Transverse colon (tissue), 4 donors: ENCODE results near the gene PRADC1. TPM values are rescaled to one million over a fixed set of nuclear protein-coding genes. Genes with fewer than 3 reads are reported as not detected.
A peak's percentile ranks its signal among the peaks of the same experiment; 100 is the strongest.

ENCODE experiments used
- DNase-seq: peaks from one replicate; pipeline ENCODE4 v3.0.0-alpha.2; 2019
- H3K27ac ChIP-seq, 4 donors: fragments of 200-600 bp; sonication (generic); 2 replicates each; pipeline ENCODE4 v1.5.1; 2016 to 2018; ENCODE audit warnings: inconsistent platforms in 4 of 4
- H3K27me3 ChIP-seq: fragments of 200-600 bp; sonication (generic); 2 replicates; pipeline ENCODE4 v1.5.1; 2017; ENCODE audit warnings: inconsistent platforms
- H3K36me3 ChIP-seq, 4 donors: fragments of 200-600 bp; sonication (generic); 2 replicates each; pipeline ENCODE4 v1.5.1; 2017 to 2019; ENCODE audit warnings: inconsistent platforms in 4 of 4
- H3K4me1 ChIP-seq, 4 donors: fragments of 200-600 bp; sonication (generic); 2 replicates each; pipeline ENCODE4 v1.5.1; 2017 to 2020; ENCODE audit warnings: inconsistent platforms in 4 of 4
- H3K4me3 ChIP-seq, 4 donors: fragments of 200-600 bp; sonication (generic); 1 replicate in 1 of 4; 2 replicates in 3 of 4; pipeline versions ENCODE4 v1.5.1 to v1.6.1; 2017 to 2019; ENCODE audit warnings: inconsistent platforms in 4 of 4
- H3K9me3 ChIP-seq, 2 donors: fragments of 200-600 bp; sonication (generic); 2 replicates each; pipeline ENCODE4 v1.5.1; 2017 to 2019; ENCODE audit warnings: inconsistent platforms in 2 of 2
- EP300 ChIP-seq: sonication (generic); formaldehyde crosslinking; IDR thresholded peaks from one replicate; pipeline ENCODE4 v1.6.1; 2017; ENCODE audit warnings: antibody characterized with exemption, low read depth
- POLR2A ChIP-seq: fragments of 450-650 bp; IDR thresholded peaks from one replicate; pipeline ENCODE4 v1.6.1; 2016; ENCODE audit warnings: antibody characterized with exemption, mild to moderate bottlenecking, moderate library complexity
- POLR2AphosphoS5 ChIP-seq, 3 donors: sonication (generic); formaldehyde crosslinking; IDR thresholded peaks; one replicate each; pipeline ENCODE4 v1.6.1; 2016; ENCODE audit warnings: antibody characterized with exemption in 3 of 3
- WGBS, 2 donors: methylation state at CpG; one replicate each; pipeline ENCODE4 v1.1.5; 2018; ENCODE audit warnings: low coverage in 1 of 2; 5-methylcytosine and 5-hydroxymethylcytosine counted together
- in situ Hi-C, 4 donors: fragments of 200-750 bp; cut with MboI; loops; one replicate each; pipeline versions ENCODE4 v1.15.0 to v1.15.1; 2017; ENCODE audit warnings: low sequenced_read_pairs in 3 of 4, low pct_ligation_motif_present in 1 of 4, low pct_unique_long_range_greater_than_20kb in 1 of 4
- intact Hi-C: fragments of 100-400 bp; cut with DNase I; formaldehyde crosslinking; loops from one replicate; pipeline ENCODE4 v1.15.1; 2023; ENCODE audit warnings: low total_unique reads
- total RNA-seq, 4 donors: library from RNA; depleted of rRNA; stranded (reverse); fragments of >200 nt; gene quantifications; one replicate each; pipeline ENCODE4 v1.1.0, GENCODE V29; 2016
- TF ChIP-seq, protein P1 (sequence below), 5 experiments: fragments of 200-600 bp in 3 of 5; fragments of 450-650 bp in 2 of 5; sonication (generic) in 3 of 5; IDR thresholded peaks; 1 replicate in 2 of 5; 2 replicates in 3 of 5; pipeline ENCODE4 v1.5.1; 2016 to 2017; ENCODE audit warnings: antibody characterized with exemption in 5 of 5, inconsistent platforms in 3 of 5, mild to moderate bottlenecking in 2 of 5, moderate library complexity in 1 of 5

The PRADC1 gene
- total RNA-seq, 4 donors from 2014 or later = 44.3 to 77.1 (median 61.8) TPM

- in situ Hi-C loops = no loop called here
- WGBS, 2 donors = 23 to 50% methylated on average over 3 to 15 of the region's 22 CpGs
- intact Hi-C loops = no loop called here
- H3K36me3 ChIP-seq = no peaks in the 10 kb centered on the region
- no peaks in the 10 kb centered on the region for H3K9me3 ChIP-seq
- no peak for TF ChIP-seq POLR2AphosphoS5 (IDR thresholded peaks at IDR 0.05)
- TF ChIP-seq POLR2A = no peak
- no peak for TF ChIP-seq EP300
- TF ChIP-seq, protein P1, sequence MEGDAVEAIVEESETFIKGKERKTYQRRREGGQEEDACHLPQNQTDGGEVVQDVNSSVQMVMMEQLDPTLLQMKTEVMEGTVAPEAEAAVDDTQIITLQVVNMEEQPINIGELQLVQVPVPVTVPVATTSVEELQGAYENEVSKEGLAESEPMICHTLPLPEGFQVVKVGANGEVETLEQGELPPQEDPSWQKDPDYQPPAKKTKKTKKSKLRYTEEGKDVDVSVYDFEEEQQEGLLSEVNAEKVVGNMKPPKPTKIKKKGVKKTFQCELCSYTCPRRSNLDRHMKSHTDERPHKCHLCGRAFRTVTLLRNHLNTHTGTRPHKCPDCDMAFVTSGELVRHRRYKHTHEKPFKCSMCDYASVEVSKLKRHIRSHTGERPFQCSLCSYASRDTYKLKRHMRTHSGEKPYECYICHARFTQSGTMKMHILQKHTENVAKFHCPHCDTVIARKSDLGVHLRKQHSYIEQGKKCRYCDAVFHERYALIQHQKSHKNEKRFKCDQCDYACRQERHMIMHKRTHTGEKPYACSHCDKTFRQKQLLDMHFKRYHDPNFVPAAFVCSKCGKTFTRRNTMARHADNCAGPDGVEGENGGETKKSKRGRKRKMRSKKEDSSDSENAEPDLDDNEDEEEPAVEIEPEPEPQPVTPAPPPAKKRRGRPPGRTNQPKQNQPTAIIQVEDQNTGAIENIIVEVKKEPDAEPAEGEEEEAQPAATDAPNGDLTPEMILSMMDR (IDR thresholded peaks at IDR 0.05) = no peak
- H3K4me3 ChIP-seq = peak overlapping the region in 3 of 4 donors; percentile 36 to 49 (median 41)
- H3K27ac ChIP-seq = peak overlapping the region in 3 of 4 donors; percentile 36 to 72 (median 46)
- H3K27me3 ChIP-seq = peaks cover 15% of the 10 kb centered on the region
- peaks cover 0 to 12% (median 5%) of the 10 kb centered on the region in 4 donors for H3K4me1 ChIP-seq
- no peak for DNase-seq
Observed at GRCh38 chr2:73269686-73270465, 36.8 kb upstream of the PRADC1 start.

GRCh38 chr2:73268830-73269685 is 36.0 kb upstream of the PRADC1 start:
- peak; percentile 81 for DNase-seq
- Histone ChIP-seq H3K27me3 (peaks cover 15% of the 10 kb centered on the region), H3K4me3 (peak overlapping the region in 3 of 4 donors; percentile 36 to 49 (median 41)), H3K9me3 (no peaks in the 10 kb centered on the region), H3K36me3 (no peaks in the 10 kb centered on the region), H3K27ac (peak overlapping the region in 3 of 4 donors; percentile 46 to 72 (median 63)), H3K4me1 (peaks cover 0 to 12% (median 5%) of the 10 kb centered on the region in 4 donors)
- in situ Hi-C loops = no loop called here
- TF ChIP-seq POLR2A (no peak), EP300 (no peak), POLR2AphosphoS5 (IDR thresholded peaks at IDR 0.05) (peak in 1 of 3 donors; percentile 15)
- TF ChIP-seq, protein P1 (IDR thresholded peaks at IDR 0.05) = peak in 3 of 5 experiments; percentile 18 to 29 (median 25)
- 16% methylated on average over 41 of the region's 113 CpGs; no CpG with 5 or more reads in 1 of the 2 donors for WGBS, 2 donors
- intact Hi-C loops = no loop called here

DNA sequence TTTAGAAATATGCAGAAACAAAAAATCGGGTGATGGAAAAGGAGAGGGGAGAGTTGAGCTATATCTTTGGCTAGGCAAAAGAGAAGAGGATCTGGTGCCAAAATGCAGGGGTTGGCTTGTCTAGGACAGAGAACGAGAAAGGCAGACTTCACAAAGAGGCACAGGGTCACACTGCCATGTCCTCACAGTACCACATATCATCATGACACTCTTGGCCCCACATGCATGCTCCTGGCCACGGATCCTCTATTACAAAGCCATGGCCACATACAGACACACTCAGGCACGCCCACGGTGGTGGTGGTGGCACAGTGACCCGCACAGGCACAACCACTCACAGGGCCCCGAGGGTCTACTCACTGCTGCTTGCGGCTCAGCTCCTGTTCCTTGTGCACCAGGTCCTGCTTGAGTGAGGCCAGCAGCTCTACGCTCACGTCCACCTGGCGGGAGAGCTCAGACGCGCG is 35.4 kb upstream of the PRADC1 start:
- intact Hi-C loops = no loop called here
- in situ Hi-C loops = no loop called here
- Histone ChIP-seq H3K9me3 (no peaks in the 10 kb centered on the region), H3K36me3 (no peaks in the 10 kb centered on the region), H3K27ac (peak overlapping the region in 2 of 4 donors; percentile 46 to 72), H3K27me3 (peaks cover 15% of the 10 kb centered on the region), H3K4me1 (peaks cover 0 to 12% (median 5%) of the 10 kb centered on the region in 4 donors), H3K4me3 (peak overlapping the region in 3 of 4 donors; percentile 36 to 49 (median 41))
- 41 to 43% methylated on average over 1 to 14 of the region's 14 CpGs for WGBS, 2 donors
- DNase-seq = no peak
- TF ChIP-seq EP300 (no peak), POLR2AphosphoS5 (IDR thresholded peaks at IDR 0.05) (no peak), POLR2A (no peak)
- TF ChIP-seq, protein P1 (IDR thresholded peaks at IDR 0.05) = no peak

- 97 to 100% methylated on average over 1 to 4 of the region's 4 CpGs for WGBS, 2 donors
- intact Hi-C loops = no loop called here
- TF ChIP-seq POLR2A (no peak), EP300 (no peak), POLR2AphosphoS5 (IDR thresholded peaks at IDR 0.05) (no peak)
- TF ChIP-seq, protein P1 (IDR thresholded peaks at IDR 0.05) = no peak
Observed at GRCh38 chr2:73267008-73267407, 34.0 kb upstream of the PRADC1 start.

More at GRCh38 chr2:73267008-73267407, 34.0 kb upstream of the PRADC1 start:
- in situ Hi-C loops = no loop called here
- no peaks in the 10 kb centered on the region for H3K36me3 ChIP-seq
- no peaks in the 10 kb centered on the region for H3K9me3 ChIP-seq
- H3K27ac ChIP-seq = no peak overlapping the region
- no peak overlapping the region for H3K4me3 ChIP-seq
- H3K27me3 ChIP-seq = peaks cover 15% of the 10 kb centered on the region
- peaks cover 0 to 12% (median 5%) of the 10 kb centered on the region in 4 donors for H3K4me1 ChIP-seq
- DNase-seq = no peak
